ENCODE data around the gene FN1.

Gene FN1

GRCh38 chr2:215435870-215436704, at the start of gene FN1:
TSS of gene FN1 (minus strand) at chr2:215436068. CDS start at chr2:215435802, 266 bp downstream.
- DNase-seq: no peak

- DNase-seq: no peak
Measured at GRCh38 chr2:215485032-215485431, 49.2 kb upstream of the FN1 start.

- no peak for DNase-seq
Measured at GRCh38 chr2:215484570-215484969, 48.7 kb upstream of the FN1 start.

GRCh38 chr2:215483431-215483830, 47.6 kb upstream of the FN1 start:
- DNase-seq: no peak

GRCh38 chr2:215479536-215480240, 43.8 kb upstream of the FN1 start:
- DNase-seq: no peak

- DNase-seq: no peak
Measured at GRCh38 chr2:215479121-215479520, 43.3 kb upstream of the FN1 start.

GRCh38 chr2:215476424-215476823, 40.6 kb upstream of the FN1 start:
- no peak for DNase-seq

GRCh38 chr2:215466097-215466909, 30.4 kb upstream of the FN1 start:
- no peak for DNase-seq

GRCh38 chr2:215465256-215465655, 29.4 kb upstream of the FN1 start:
- DNase-seq: no peak

- no peak for DNase-seq
Measured at GRCh38 chr2:215461836-215462532, 26.1 kb upstream of the FN1 start.

- DNase-seq: no peak
Measured at GRCh38 chr2:215460682-215461382, 25.0 kb upstream of the FN1 start.

- DNase-seq: no peak
Measured at GRCh38 chr2:215455958-215456357, 20.1 kb upstream of the FN1 start.

- DNase-seq: no peak
Measured at GRCh38 chr2:215454519-215455246, 18.8 kb upstream of the FN1 start.

- no peak for DNase-seq
Measured at GRCh38 chr2:215452725-215453124, 16.9 kb upstream of the FN1 start.

GRCh38 chr2:215451012-215451756, 15.3 kb upstream of the FN1 start:
- DNase-seq: no peak

- no peak for DNase-seq
Measured at GRCh38 chr2:215450188-215451011, 14.5 kb upstream of the FN1 start.

GRCh38 chr2:215447673-215448081, 11.8 kb upstream of the FN1 start:
- DNase-seq: no peak

GRCh38 chr2:215447056-215447455, 11.2 kb upstream of the FN1 start:
- DNase-seq: no peak

GRCh38 chr2:215442401-215442787, 6.5 kb upstream of the FN1 start:
- DNase-seq: no peak
